IMR-90 (cell line): ENCODE measurements around the gene AASS.

Source experiments
- BHLHE40 ChIP-seq: fragments of 150-350 bp; IDR thresholded peaks from 2 replicates; pipeline ENCODE4 v1.6.1; 2016; ENCODE audit warnings: mild to moderate bottlenecking, low read depth, low read length
- CEBPB ChIP-seq: IDR thresholded peaks from 2 replicates; pipeline ENCODE4 v1.6.1; 2012; ENCODE audit warnings: low read depth, low read length, improper control_type of control experiment
- FOS ChIP-seq: fragments of 150-350 bp; IDR thresholded peaks from 2 replicates; pipeline ENCODE4 v1.6.1; 2016; ENCODE audit warnings: low read depth, low read length
- MAFK ChIP-seq: IDR thresholded peaks from 2 replicates; pipeline ENCODE4 v1.6.1; 2012; ENCODE audit warnings: low read depth, low read length, improper control_type of control experiment
- MAZ ChIP-seq: IDR thresholded peaks from 2 replicates; pipeline ENCODE4 v1.6.1; 2012; ENCODE audit warnings: low read depth, mild to moderate bottlenecking, low read length, improper control_type of control experiment, moderate library complexity, borderline replicate concordance
- MXI1 ChIP-seq: IDR thresholded peaks from 2 replicates; pipeline ENCODE4 v1.6.1; 2012; ENCODE audit warnings: low read depth, mild to moderate bottlenecking, low read length, moderate library complexity, borderline replicate concordance
- POLR2A ChIP-seq: IDR thresholded peaks from 2 replicates; pipeline ENCODE4 v1.6.1; 2012; ENCODE audit warnings: mild to moderate bottlenecking, low read depth, low read length
- RAD21 ChIP-seq: IDR thresholded peaks from 2 replicates; pipeline ENCODE4 v1.6.1; 2012; ENCODE audit warnings: low read length, improper control_type of control experiment
- RCOR1 ChIP-seq: IDR thresholded peaks from 2 replicates; pipeline ENCODE4 v1.6.1; 2012; ENCODE audit warnings: mild to moderate bottlenecking, low read length, improper control_type of control experiment; ENCODE audit not compliant: insufficient replicate concordance
- RFX5 ChIP-seq: IDR thresholded peaks from 2 replicates; pipeline ENCODE4 v1.8.0; 2012; ENCODE audit warnings: low read depth, mild to moderate bottlenecking, low read length, moderate library complexity
- SMC3 ChIP-seq: fragments of 150-350 bp; IDR thresholded peaks from 2 replicates; pipeline ENCODE4 v1.6.1; 2016; ENCODE audit warnings: low read depth, mild to moderate bottlenecking, antibody characterized with exemption, low read length, moderate library complexity
- TF ChIP-seq, protein P1 (sequence below): conservative IDR thresholded peaks from 2 replicates; pipeline ENCODE4 v1.5.1; 2012; ENCODE audit warnings: mild to moderate bottlenecking, low read depth, low read length, improper control_type of control experiment
- TF ChIP-seq, protein P2 (sequence below): fragments of 150-350 bp; IDR thresholded peaks from 2 replicates; pipeline ENCODE4 v1.6.1; 2017; ENCODE audit warnings: mild to moderate bottlenecking, antibody characterized with exemption, low read length, low read depth
- TF ChIP-seq, protein P3 (sequence below): fragments of 150-350 bp; IDR thresholded peaks from 2 replicates; pipeline ENCODE4 v1.6.1; 2016; ENCODE audit warnings: low read depth, mild to moderate bottlenecking, low read length, moderate library complexity, borderline replicate concordance

- TF ChIP-seq POLR2A (no peak), MAZ (no peak), SMC3 (no peak), RFX5 (no peak), CEBPB (no peak), RAD21 (no peak), FOS (no peak), RCOR1 (no peak), MAFK (no peak), BHLHE40 (no peak), MXI1 (no peak)
- TF ChIP-seq, protein P1, sequence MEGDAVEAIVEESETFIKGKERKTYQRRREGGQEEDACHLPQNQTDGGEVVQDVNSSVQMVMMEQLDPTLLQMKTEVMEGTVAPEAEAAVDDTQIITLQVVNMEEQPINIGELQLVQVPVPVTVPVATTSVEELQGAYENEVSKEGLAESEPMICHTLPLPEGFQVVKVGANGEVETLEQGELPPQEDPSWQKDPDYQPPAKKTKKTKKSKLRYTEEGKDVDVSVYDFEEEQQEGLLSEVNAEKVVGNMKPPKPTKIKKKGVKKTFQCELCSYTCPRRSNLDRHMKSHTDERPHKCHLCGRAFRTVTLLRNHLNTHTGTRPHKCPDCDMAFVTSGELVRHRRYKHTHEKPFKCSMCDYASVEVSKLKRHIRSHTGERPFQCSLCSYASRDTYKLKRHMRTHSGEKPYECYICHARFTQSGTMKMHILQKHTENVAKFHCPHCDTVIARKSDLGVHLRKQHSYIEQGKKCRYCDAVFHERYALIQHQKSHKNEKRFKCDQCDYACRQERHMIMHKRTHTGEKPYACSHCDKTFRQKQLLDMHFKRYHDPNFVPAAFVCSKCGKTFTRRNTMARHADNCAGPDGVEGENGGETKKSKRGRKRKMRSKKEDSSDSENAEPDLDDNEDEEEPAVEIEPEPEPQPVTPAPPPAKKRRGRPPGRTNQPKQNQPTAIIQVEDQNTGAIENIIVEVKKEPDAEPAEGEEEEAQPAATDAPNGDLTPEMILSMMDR: no peak
- TF ChIP-seq, protein P2, sequence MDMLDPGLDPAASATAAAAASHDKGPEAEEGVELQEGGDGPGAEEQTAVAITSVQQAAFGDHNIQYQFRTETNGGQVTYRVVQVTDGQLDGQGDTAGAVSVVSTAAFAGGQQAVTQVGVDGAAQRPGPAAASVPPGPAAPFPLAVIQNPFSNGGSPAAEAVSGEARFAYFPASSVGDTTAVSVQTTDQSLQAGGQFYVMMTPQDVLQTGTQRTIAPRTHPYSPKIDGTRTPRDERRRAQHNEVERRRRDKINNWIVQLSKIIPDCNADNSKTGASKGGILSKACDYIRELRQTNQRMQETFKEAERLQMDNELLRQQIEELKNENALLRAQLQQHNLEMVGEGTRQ: no peak
- TF ChIP-seq, protein P3, sequence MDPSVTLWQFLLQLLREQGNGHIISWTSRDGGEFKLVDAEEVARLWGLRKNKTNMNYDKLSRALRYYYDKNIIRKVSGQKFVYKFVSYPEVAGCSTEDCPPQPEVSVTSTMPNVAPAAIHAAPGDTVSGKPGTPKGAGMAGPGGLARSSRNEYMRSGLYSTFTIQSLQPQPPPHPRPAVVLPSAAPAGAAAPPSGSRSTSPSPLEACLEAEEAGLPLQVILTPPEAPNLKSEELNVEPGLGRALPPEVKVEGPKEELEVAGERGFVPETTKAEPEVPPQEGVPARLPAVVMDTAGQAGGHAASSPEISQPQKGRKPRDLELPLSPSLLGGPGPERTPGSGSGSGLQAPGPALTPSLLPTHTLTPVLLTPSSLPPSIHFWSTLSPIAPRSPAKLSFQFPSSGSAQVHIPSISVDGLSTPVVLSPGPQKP: no peak
These were observed 84.5 kb downstream of the AASS start for GRCh38 chr7:122059542-122059941.
